ENCODE results near the gene GAS7.

Gene GAS7

GRCh38 chr17:9878786-9879525 lies 319.4 kb downstream of the GAS7 start:
- peak; percentile 33 for DNase-seq

GRCh38 chr17:9878356-9878755 lies 320.1 kb downstream of the GAS7 start:
- DNase-seq, result no peak

GRCh38 chr17:9875441-9875840 lies 323.0 kb downstream of the GAS7 start:
- peak; percentile 46 for DNase-seq

DNA sequence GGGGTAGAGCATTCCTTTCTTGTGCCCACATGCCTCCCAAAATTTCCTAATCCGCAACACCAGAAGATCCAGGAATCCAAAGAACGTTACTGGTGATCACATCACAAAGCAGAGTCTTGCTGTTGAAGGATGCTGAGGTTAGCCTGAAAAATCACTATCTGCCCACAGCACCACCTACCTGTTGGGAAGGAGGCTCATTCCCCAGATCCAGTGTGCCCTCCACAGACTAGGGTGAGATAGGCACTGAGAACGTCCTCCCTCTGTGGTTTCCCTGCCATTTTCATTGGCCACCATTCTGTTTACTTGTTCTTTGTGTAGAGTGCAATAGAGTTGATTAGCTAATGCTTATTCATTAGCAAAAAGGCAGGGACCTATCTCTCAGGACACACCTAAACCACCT lies 323.7 kb downstream of the GAS7 start:
- DNase-seq, result no peak

- DNase-seq, result no peak
These were observed 325.6 kb downstream of the GAS7 start for GRCh38 chr17:9872852-9873251.

DNA sequence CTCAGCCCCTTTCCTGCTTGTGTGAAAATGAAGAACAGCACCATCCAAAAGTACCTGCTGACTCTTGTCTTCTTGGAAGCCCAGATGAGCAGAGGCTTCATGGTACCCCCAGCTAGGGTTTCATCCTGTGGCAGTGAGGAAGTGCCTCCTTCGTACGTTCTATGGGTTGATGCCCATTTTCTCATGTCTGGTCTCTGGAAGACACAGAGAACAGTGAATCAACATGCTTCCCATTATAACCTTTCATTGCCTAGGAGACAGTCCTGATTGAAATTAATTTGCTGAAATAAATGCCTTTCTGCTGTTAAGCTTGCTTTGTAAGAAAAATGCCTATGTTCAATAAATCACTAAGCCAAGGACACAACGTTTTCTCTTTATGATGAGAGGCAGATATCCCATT lies 329.9 kb downstream of the GAS7 start:
- no peak for DNase-seq

GRCh38 chr17:9865586-9865985 lies 332.8 kb downstream of the GAS7 start:
- DNase-seq, result no peak

GRCh38 chr17:9862949-9863348 lies 335.5 kb downstream of the GAS7 start:
- no peak for DNase-seq

- no peak for DNase-seq
These were observed 336.2 kb downstream of the GAS7 start for GRCh38 chr17:9862220-9862619.

GRCh38 chr17:9860851-9861250 lies 337.6 kb downstream of the GAS7 start:
- no peak for DNase-seq

Data from fibroblast of skin of back (primary cell).